A673 (cell line): Measurements from ENCODE around the gene PADI4.

Experiments used
- EZH2 ChIP-seq: fragments of 200-600 bp; sonication (generic); IDR thresholded peaks from 2 replicates; pipeline ENCODE4 v1.6.1; 2017; ENCODE audit warnings: borderline replicate concordance, low read depth, mild to moderate bottlenecking, mixed read lengths, antibody characterized with exemption, low read length; ENCODE audit not compliant: poor library complexity, severe bottlenecking
- TF ChIP-seq, protein P1 (sequence below): fragments of 300-800, 200-600 bp; sonication (generic); conservative IDR thresholded peaks from 2 replicates; pipeline ENCODE4 v1.5.1; 2017; ENCODE audit warnings: low read depth, mild to moderate bottlenecking, antibody characterized with exemption, low read length, moderate library complexity, mixed read lengths

GRCh38 chr1:17361687-17362086 lies 53.7 kb downstream of the PADI4 start:
- TF ChIP-seq, protein P1, sequence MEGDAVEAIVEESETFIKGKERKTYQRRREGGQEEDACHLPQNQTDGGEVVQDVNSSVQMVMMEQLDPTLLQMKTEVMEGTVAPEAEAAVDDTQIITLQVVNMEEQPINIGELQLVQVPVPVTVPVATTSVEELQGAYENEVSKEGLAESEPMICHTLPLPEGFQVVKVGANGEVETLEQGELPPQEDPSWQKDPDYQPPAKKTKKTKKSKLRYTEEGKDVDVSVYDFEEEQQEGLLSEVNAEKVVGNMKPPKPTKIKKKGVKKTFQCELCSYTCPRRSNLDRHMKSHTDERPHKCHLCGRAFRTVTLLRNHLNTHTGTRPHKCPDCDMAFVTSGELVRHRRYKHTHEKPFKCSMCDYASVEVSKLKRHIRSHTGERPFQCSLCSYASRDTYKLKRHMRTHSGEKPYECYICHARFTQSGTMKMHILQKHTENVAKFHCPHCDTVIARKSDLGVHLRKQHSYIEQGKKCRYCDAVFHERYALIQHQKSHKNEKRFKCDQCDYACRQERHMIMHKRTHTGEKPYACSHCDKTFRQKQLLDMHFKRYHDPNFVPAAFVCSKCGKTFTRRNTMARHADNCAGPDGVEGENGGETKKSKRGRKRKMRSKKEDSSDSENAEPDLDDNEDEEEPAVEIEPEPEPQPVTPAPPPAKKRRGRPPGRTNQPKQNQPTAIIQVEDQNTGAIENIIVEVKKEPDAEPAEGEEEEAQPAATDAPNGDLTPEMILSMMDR: no peak
- no peak for TF ChIP-seq EZH2
